Memory B cell (primary cell): ENCODE data around the gene MORF4L1.
"Not testable (repeated sequence)": the region's sequence is repeated elsewhere in the genome, so short reads cannot be mapped to it uniquely, and the experiment has no call there.

ENCODE experiments used
- ATAC-seq: fragments of 150-1000 bp; cut with Tn5 transposase; 2 replicates; pipeline ENCODE4 v1.10.0; 2021; ENCODE audit warnings: low read depth, mild to moderate bottlenecking, moderate library complexity
- DNase-seq, 2 donors: peaks; one replicate each; pipeline ENCODE4 v3.0.0; 2022; ENCODE audit warnings: low spot score in 2 of 2
- H3K27ac Mint-ChIP-seq: one replicate; pipeline ENCODE4 v1.8.0; 2022; ENCODE audit warnings: mild to moderate bottlenecking, moderate library complexity, mixed read lengths
- H3K27me3 Mint-ChIP-seq: one replicate; pipeline ENCODE4 v1.8.0; 2022; ENCODE audit warnings: mixed read lengths
- H3K36me3 Mint-ChIP-seq: one replicate; pipeline ENCODE4 v1.8.0; 2022; ENCODE audit warnings: mild to moderate bottlenecking, mixed read lengths
- H3K4me1 Mint-ChIP-seq: one replicate; pipeline ENCODE4 v1.8.0; 2022; ENCODE audit warnings: mixed read lengths
- H3K4me3 Mint-ChIP-seq: one replicate; pipeline ENCODE4 v1.8.0; 2022; ENCODE audit warnings: mild to moderate bottlenecking, moderate library complexity, mixed read lengths
- H3K9me3 Mint-ChIP-seq: one replicate; pipeline ENCODE4 v1.8.0; 2022; ENCODE audit warnings: mixed read lengths

MORF4L1 gene

GRCh38 chr15:78872972-78873792, 492 bp downstream of the MORF4L1 start:
- DNase-seq (peak; percentile 84 to 86), ATAC-seq (peak; percentile 68)
- Mint-ChIP-seq H3K4me3 (peak overlapping the region; percentile 96), H3K27me3 (no peaks in the 10 kb centered on the region), H3K9me3 (no peaks in the 10 kb centered on the region), H3K36me3 (peaks cover 2% of the 10 kb centered on the region), H3K27ac (peak overlapping the region; percentile 100), H3K4me1 (peaks cover 27% of the 10 kb centered on the region)

- Mint-ChIP-seq H3K27ac (peak overlapping the region; percentile 100), H3K36me3 (peaks cover 2% of the 10 kb centered on the region), H3K27me3 (no peaks in the 10 kb centered on the region), H3K4me3 (peak overlapping the region; percentile 96), H3K4me1 (peaks cover 29% of the 10 kb centered on the region), H3K9me3 (no peaks in the 10 kb centered on the region)
- peak in 1 of 2 donors; percentile 25 for DNase-seq
- no peak for ATAC-seq
Measured at GRCh38 chr15:78873793-78874765, 1.4 kb downstream of the MORF4L1 start.

GRCh38 chr15:78875107-78875914, 2.6 kb downstream of the MORF4L1 start:
- peak overlapping the region; percentile 100 for H3K27ac Mint-ChIP-seq
- peaks cover 4% of the 10 kb centered on the region for H3K36me3 Mint-ChIP-seq
- no peaks in the 10 kb centered on the region for H3K27me3 Mint-ChIP-seq
- DNase-seq (no peak), ATAC-seq (no peak)
- H3K4me3 Mint-ChIP-seq, result peak overlapping the region; percentile 96
- peaks cover 31% of the 10 kb centered on the region for H3K4me1 Mint-ChIP-seq
- H3K9me3 Mint-ChIP-seq, result no peaks in the 10 kb centered on the region

- not testable (repeated sequence) for DNase-seq, H3K9me3 Mint-ChIP-seq, H3K36me3 Mint-ChIP-seq, H3K27ac Mint-ChIP-seq, ATAC-seq, H3K27me3 Mint-ChIP-seq
- Mint-ChIP-seq H3K4me3 (peak overlapping the region; percentile 57), H3K4me1 (peaks cover 29% of the 10 kb centered on the region)
Measured at GRCh38 chr15:78876954-78877353, 4.3 kb downstream of the MORF4L1 start.

GRCh38 chr15:78878356-78878755, 5.7 kb downstream of the MORF4L1 start:
- ATAC-seq, result no peak
- DNase-seq, result no peak
- Mint-ChIP-seq H3K9me3 (no peaks in the 10 kb centered on the region), H3K27me3 (no peaks in the 10 kb centered on the region), H3K4me1 (peaks cover 31% of the 10 kb centered on the region), H3K4me3 (peak overlapping the region; percentile 33), H3K36me3 (peaks cover 11% of the 10 kb centered on the region), H3K27ac (peak overlapping the region; percentile 75)

GRCh38 chr15:78879517-78880241, 7.0 kb downstream of the MORF4L1 start:
- ATAC-seq, result no peak
- no peaks in the 10 kb centered on the region for H3K27me3 Mint-ChIP-seq
- H3K27ac Mint-ChIP-seq, result peak overlapping the region; percentile 63
- H3K36me3 Mint-ChIP-seq, result peaks cover 13% of the 10 kb centered on the region
- DNase-seq, result no peak
- peak overlapping the region; percentile 2 for H3K4me3 Mint-ChIP-seq
- no peaks in the 10 kb centered on the region for H3K9me3 Mint-ChIP-seq
- peaks cover 26% of the 10 kb centered on the region for H3K4me1 Mint-ChIP-seq

GRCh38 chr15:78880242-78880533, 7.5 kb downstream of the MORF4L1 start:
- ATAC-seq (no peak), DNase-seq (no peak)
- peaks cover 15% of the 10 kb centered on the region for H3K36me3 Mint-ChIP-seq
- H3K4me1 Mint-ChIP-seq, result peaks cover 23% of the 10 kb centered on the region
- no peaks in the 10 kb centered on the region for H3K27me3 Mint-ChIP-seq
- H3K4me3 Mint-ChIP-seq, result no peak overlapping the region
- no peaks in the 10 kb centered on the region for H3K9me3 Mint-ChIP-seq
- no peak overlapping the region for H3K27ac Mint-ChIP-seq

GRCh38 chr15:78880813-78881212, 8.1 kb downstream of the MORF4L1 start:
- Mint-ChIP-seq H3K4me1 (peaks cover 19% of the 10 kb centered on the region), H3K27me3 (no peaks in the 10 kb centered on the region), H3K4me3 (no peak overlapping the region), H3K36me3 (peaks cover 14% of the 10 kb centered on the region), H3K27ac (no peak overlapping the region), H3K9me3 (no peaks in the 10 kb centered on the region)
- ATAC-seq (no peak), DNase-seq (no peak)

GRCh38 chr15:78881681-78882080, 9.0 kb downstream of the MORF4L1 start:
- Mint-ChIP-seq H3K9me3 (no peaks in the 10 kb centered on the region), H3K27ac (no peak overlapping the region), H3K36me3 (peaks cover 17% of the 10 kb centered on the region), H3K4me3 (no peak overlapping the region), H3K4me1 (peaks cover 16% of the 10 kb centered on the region), H3K27me3 (no peaks in the 10 kb centered on the region)
- DNase-seq, result no peak
- ATAC-seq, result no peak

GRCh38 chr15:78889000-78889399, 16.3 kb downstream of the MORF4L1 start:
- Mint-ChIP-seq H3K9me3 (no peaks in the 10 kb centered on the region), H3K36me3 (peaks cover 16% of the 10 kb centered on the region), H3K4me1 (peaks cover 5% of the 10 kb centered on the region)

GRCh38 chr15:78893538-78893937, 20.8 kb downstream of the MORF4L1 start:
- H3K9me3 Mint-ChIP-seq, result no peaks in the 10 kb centered on the region
- peaks cover 24% of the 10 kb centered on the region for H3K36me3 Mint-ChIP-seq
- no peak overlapping the region for H3K27ac Mint-ChIP-seq
- DNase-seq, result no peak
- ATAC-seq, result no peak
- peaks cover 2% of the 10 kb centered on the region for H3K4me1 Mint-ChIP-seq
- H3K27me3 Mint-ChIP-seq, result no peaks in the 10 kb centered on the region
- no peak overlapping the region for H3K4me3 Mint-ChIP-seq

More at GRCh38 chr15:78889000-78889399, 16.3 kb downstream of the MORF4L1 start:
- ATAC-seq (no peak), DNase-seq (no peak)
- H3K27ac Mint-ChIP-seq, result no peak overlapping the region
- H3K27me3 Mint-ChIP-seq, result no peaks in the 10 kb centered on the region
- no peak overlapping the region for H3K4me3 Mint-ChIP-seq

- Mint-ChIP-seq H3K4me3 (no peak overlapping the region), H3K4me1 (peaks cover 2% of the 10 kb centered on the region), H3K27me3 (no peaks in the 10 kb centered on the region), H3K36me3 (peaks cover 26% of the 10 kb centered on the region), H3K27ac (no peak overlapping the region), H3K9me3 (no peaks in the 10 kb centered on the region)
- ATAC-seq (no peak), DNase-seq (no peak)
Measured at GRCh38 chr15:78895471-78895870, 22.8 kb downstream of the MORF4L1 start.

GRCh38 chr15:78898540-78898939, 25.9 kb downstream of the MORF4L1 start:
- no peak overlapping the region for H3K27ac Mint-ChIP-seq
- no peak overlapping the region for H3K4me3 Mint-ChIP-seq
- H3K4me1 Mint-ChIP-seq, result no peaks in the 10 kb centered on the region
- no peaks in the 10 kb centered on the region for H3K27me3 Mint-ChIP-seq
- H3K9me3 Mint-ChIP-seq, result no peaks in the 10 kb centered on the region
- DNase-seq, result no peak
- no peak for ATAC-seq
- peaks cover 28% of the 10 kb centered on the region for H3K36me3 Mint-ChIP-seq
